Measurements from ENCODE around the gene PFDN1. TPM values are rescaled to one million over a fixed set of nuclear protein-coding genes. Genes with fewer than 3 reads are reported as not detected.
A peak's percentile ranks its signal among the peaks of the same experiment; 100 is the strongest.

PFDN1 gene
- total and polyA plus RNA-seq, 9 of the 15 experiments (the other 6 are each of a cell fraction or from before 2014, with no cell fraction given), result 45.5 to 215 (median 78.0) TPM

DNA sequence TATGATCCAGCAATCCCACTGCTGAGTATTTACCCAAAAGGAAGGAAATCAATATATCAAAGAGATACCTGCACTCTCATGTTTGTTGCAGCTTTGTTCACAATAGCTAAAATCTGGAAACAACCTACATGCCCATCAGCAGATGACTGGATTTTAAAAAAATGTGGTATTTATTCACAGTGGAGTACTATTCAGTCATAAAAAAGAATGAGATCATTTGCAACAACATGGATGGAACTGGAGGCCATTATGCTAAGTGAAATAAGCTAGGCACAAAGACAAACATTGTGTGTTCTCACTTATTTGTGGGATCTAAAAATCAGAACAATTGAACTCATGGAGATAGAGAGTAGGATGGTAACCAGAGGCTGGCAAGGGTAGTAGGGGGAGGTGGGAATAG is 94.8 kb downstream of the PFDN1 start (continued):
- TF ChIP-seq BHLHE40 (IDR thresholded peaks at IDR 0.05; ENCODE audit: low read length), result no peak
- TF ChIP-seq FOXA3 (CRISPR knock-in tag; conservative IDR thresholded peaks at IDR 0.05 in 1 of 2, IDR thresholded peaks at IDR 0.05 in 1 of 2), result no peak
- peak; percentile 62 for TF ChIP-seq ZNF146 (CRISPR knock-in tag; IDR thresholded peaks at IDR 0.05; ENCODE audit: unreplicated experiment)

DNA sequence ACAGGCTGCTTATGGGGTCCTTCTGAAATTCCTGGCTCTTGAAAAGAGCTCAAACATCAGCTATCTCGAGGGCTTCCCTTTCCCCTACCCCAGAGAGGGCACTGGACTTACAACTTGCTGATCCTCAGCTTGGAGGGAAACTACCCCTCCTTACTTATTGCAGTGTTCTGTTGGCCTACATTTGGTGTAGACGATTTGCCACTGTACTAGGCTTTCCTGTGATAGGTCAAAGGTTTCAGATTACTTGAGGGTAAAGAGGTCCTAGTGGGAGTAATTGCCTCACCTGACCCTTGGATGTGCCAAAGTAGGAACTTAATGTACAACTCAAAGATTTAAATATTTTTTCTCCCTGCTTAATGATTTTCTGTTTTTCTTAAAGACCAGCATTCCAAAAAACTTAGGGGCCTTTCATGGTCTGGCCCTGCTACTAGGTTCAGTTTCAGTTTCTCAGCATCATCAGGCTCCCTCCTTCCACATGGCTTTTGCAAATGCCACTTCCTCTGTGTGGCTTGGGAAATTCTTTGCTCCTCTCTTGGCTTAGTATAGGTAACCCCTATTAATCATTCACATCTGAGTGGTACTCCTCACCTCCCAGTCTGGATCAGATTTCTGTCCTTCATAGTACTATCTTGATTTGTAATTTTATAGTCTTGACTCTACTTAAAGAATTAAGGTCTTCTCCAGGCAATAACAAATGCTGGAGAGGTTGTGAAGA is 95.5 kb downstream of the PFDN1 start:
- no peak for FAIRE-seq
- Histone ChIP-seq H3K27ac (ENCODE audit: extremely low read depth, low read depth, low read length) (no peak overlapping the region), H3K9ac (ENCODE audit: insufficient read depth in 1 of 2, low read depth in 2 of 2, low read length in 2 of 2) (peak overlapping the region in 1 of 2 experiments; percentile 8; a peak in 1 of 4 replicates), H3K36me3 (ENCODE audit: control insufficient read depth, insufficient read depth, low read length) (peaks cover 44% of the 10 kb centered on the region), H3K79me2 (ENCODE audit: control insufficient read depth, insufficient read depth, low read length) (peaks cover 45% of the 10 kb centered on the region), H2AFZ (ENCODE audit: low read depth, low read length) (no peak overlapping the region), H3K4me3 (no peak overlapping the region), H3K4me2 (ENCODE audit: insufficient read depth, low read length) (no peak overlapping the region), H3K27me3 (ENCODE audit: control insufficient read depth in 2 of 2, insufficient read depth in 2 of 2, low read length in 2 of 2) (no peaks in the 10 kb centered on the region), H3K9me3 (replicated peaks; ENCODE audit: control insufficient read depth, insufficient read depth, low read depth, low read length) (no peaks in the 10 kb centered on the region; the same call in 1 of the 2 replicates), H4K20me1 (replicated peaks; ENCODE audit: control insufficient read depth, insufficient read depth, low read length) (no peaks in the 10 kb centered on the region; the same call in 1 of the 2 replicates), H3K4me1 (replicated peaks in 1 of 2; ENCODE audit: control insufficient read depth in 2 of 2, insufficient read depth in 2 of 2, low read length in 2 of 2) (peaks cover 4% of the 10 kb centered on the region in 2 experiments; a peak in 3 of 5 replicates), H3K9me1 (ENCODE audit: control insufficient read depth, insufficient read depth, low read length) (no peaks in the 10 kb centered on the region)
- POLR2A ChIA-PET, result interaction anchor here (0.6 to 3.2 kb wide), 5 partner anchors 10 to 811 kb away, joined by 3 to 17 read pairs (median 5); no protein-coding TSS in a partner anchor
- TF ChIP-seq, protein P1, sequence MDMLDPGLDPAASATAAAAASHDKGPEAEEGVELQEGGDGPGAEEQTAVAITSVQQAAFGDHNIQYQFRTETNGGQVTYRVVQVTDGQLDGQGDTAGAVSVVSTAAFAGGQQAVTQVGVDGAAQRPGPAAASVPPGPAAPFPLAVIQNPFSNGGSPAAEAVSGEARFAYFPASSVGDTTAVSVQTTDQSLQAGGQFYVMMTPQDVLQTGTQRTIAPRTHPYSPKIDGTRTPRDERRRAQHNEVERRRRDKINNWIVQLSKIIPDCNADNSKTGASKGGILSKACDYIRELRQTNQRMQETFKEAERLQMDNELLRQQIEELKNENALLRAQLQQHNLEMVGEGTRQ (CRISPR knock-in tag; IDR thresholded peaks at IDR 0.05), result no peak
- 0 out of 2 replicates have a peak, but pooled peaks have one; percentile 7 for TF ChIP-seq SPI1 (IDR thresholded peaks at IDR 0.05; ENCODE audit: borderline replicate concordance, low read depth, low read length)
- DNase-seq (ENCODE audit: extremely low read depth in 1 of 4, low spot score in 3 of 4), result no peak
- in situ Hi-C loops (cut with MboI), result no loop called here
- intact Hi-C loops (cut with micrococcal nuclease), result no loop called here
- 28% methylated on average over 2 of the region's 2 CpGs for WGBS (ENCODE audit: insufficient coverage, low coverage, missing lambda C conversion rate)
- ATAC-seq, result no peak
- BruUV-seq (replicated peaks), result no TSS peak
- CTCF ChIA-PET (ENCODE audit: low intra/inter-chr PET ratio), result interaction anchor here (0.6 kb wide), 1 partner anchor 44 kb away, joined by 5 read pairs; no protein-coding TSS in a partner anchor

Measured in K562 (cell line).